ENCODE data around the gene NCR3LG1. TPM values are rescaled to one million over a fixed set of nuclear protein-coding genes. Genes with fewer than 3 reads are reported as not detected.

The NCR3LG1 gene
- total and polyA plus RNA-seq, 4 donors: 0.94 to 5.8 (median 2.2) TPM

GRCh38 chr11:17371614-17372013 is 20.0 kb downstream of the NCR3LG1 start:
- no peak overlapping the region for H3K4me3 ChIP-seq
- no peak overlapping the region for H3K27ac ChIP-seq (ENCODE audit: low read depth in 1 of 2, low read length in 1 of 2)
- ATAC-seq (ENCODE audit: insufficient read depth, low FRiP score): no peak
- no peaks in the 10 kb centered on the region for H3K4me1 ChIP-seq (ENCODE audit: control insufficient read depth in 5 of 5, insufficient read depth in 5 of 5, low read length in 5 of 5)
- no peak for TF ChIP-seq CTCF (IDR thresholded peaks at IDR 0.05; ENCODE audit: control extremely low read depth, extremely low read depth)
- WGBS, 2 donors: 52 to 66% methylated on average over 3 of the region's 3 CpGs
- peaks cover 0 to 23% (median 11%) of the 10 kb centered on the region in 4 donors for H3K36me3 ChIP-seq (ENCODE audit: control insufficient read depth in 4 of 4, insufficient read depth in 4 of 4, low read length in 4 of 4)
- H3K9ac ChIP-seq (ENCODE audit: insufficient read depth in 1 of 2, low read length in 2 of 2): no peak overlapping the region
- H3K27me3 ChIP-seq (ENCODE audit: control insufficient read depth in 3 of 3, insufficient read depth in 3 of 3, low read length in 2 of 3): no peaks in the 10 kb centered on the region
- peak in 1 of 3 donors; percentile 30 for DNase-seq
- H3K9me3 ChIP-seq (ENCODE audit: control insufficient read depth in 4 of 4, insufficient read depth in 3 of 4, low read length in 3 of 4): peaks cover 2 to 53% (median 39%) of the 10 kb centered on the region in 4 donors

GRCh38 chr11:17375547-17375946 is 23.9 kb downstream of the NCR3LG1 start:
- ATAC-seq (ENCODE audit: insufficient read depth, low FRiP score): no peak
- no peak overlapping the region for H3K9ac ChIP-seq (ENCODE audit: insufficient read depth in 1 of 2, low read length in 2 of 2)
- no peaks in the 10 kb centered on the region for H3K27me3 ChIP-seq (ENCODE audit: control insufficient read depth in 3 of 3, insufficient read depth in 3 of 3, low read length in 2 of 3)
- no peak for DNase-seq
- no peaks in the 10 kb centered on the region for H3K4me1 ChIP-seq (ENCODE audit: control insufficient read depth in 5 of 5, insufficient read depth in 5 of 5, low read length in 5 of 5)
- WGBS, 2 donors: 86 to 89% methylated on average over 5 of the region's 5 CpGs
- H3K4me3 ChIP-seq: no peak overlapping the region
- H3K9me3 ChIP-seq (ENCODE audit: control insufficient read depth in 4 of 4, insufficient read depth in 3 of 4, low read length in 3 of 4): peaks cover 0 to 37% (median 24%) of the 10 kb centered on the region in 4 donors
- H3K27ac ChIP-seq (ENCODE audit: low read depth in 1 of 2, low read length in 1 of 2): no peak overlapping the region
- TF ChIP-seq CTCF (IDR thresholded peaks at IDR 0.05; ENCODE audit: control extremely low read depth, extremely low read depth): no peak
- H3K36me3 ChIP-seq (ENCODE audit: control insufficient read depth in 4 of 4, insufficient read depth in 4 of 4, low read length in 4 of 4): peaks cover 0 to 14% (median 6%) of the 10 kb centered on the region in 4 donors

- Histone ChIP-seq H3K9me3 (ENCODE audit: control insufficient read depth in 4 of 4, insufficient read depth in 3 of 4, low read length in 3 of 4) (peaks cover 0 to 27% (median 20%) of the 10 kb centered on the region in 4 donors), H3K9ac (ENCODE audit: insufficient read depth in 1 of 2, low read length in 2 of 2) (no peak overlapping the region), H3K4me1 (ENCODE audit: control insufficient read depth in 5 of 5, insufficient read depth in 5 of 5, low read length in 5 of 5) (no peaks in the 10 kb centered on the region), H3K36me3 (ENCODE audit: control insufficient read depth in 4 of 4, insufficient read depth in 4 of 4, low read length in 4 of 4) (peaks cover 0 to 13% (median 5%) of the 10 kb centered on the region in 4 donors), H3K4me3 (no peak overlapping the region), H3K27ac (ENCODE audit: low read depth in 1 of 2, low read length in 1 of 2) (no peak overlapping the region), H3K27me3 (ENCODE audit: control insufficient read depth in 3 of 3, insufficient read depth in 3 of 3, low read length in 2 of 3) (no peaks in the 10 kb centered on the region)
- DNase-seq (no peak), ATAC-seq (ENCODE audit: insufficient read depth, low FRiP score) (no peak)
- no peak for TF ChIP-seq CTCF (IDR thresholded peaks at IDR 0.05; ENCODE audit: control extremely low read depth, extremely low read depth)
- WGBS, 2 donors: 77 to 88% methylated on average over 3 of the region's 3 CpGs
Observed at GRCh38 chr11:17376493-17376892, 24.9 kb downstream of the NCR3LG1 start.

GRCh38 chr11:17378655-17379054 is 27.1 kb downstream of the NCR3LG1 start:
- TF ChIP-seq CTCF (IDR thresholded peaks at IDR 0.05; ENCODE audit: control extremely low read depth, extremely low read depth): no peak
- 72 to 81% methylated on average over 2 of the region's 2 CpGs for WGBS, 2 donors
- Histone ChIP-seq H3K4me3 (no peak overlapping the region), H3K27ac (ENCODE audit: low read depth in 1 of 2, low read length in 1 of 2) (no peak overlapping the region), H3K36me3 (ENCODE audit: control insufficient read depth in 4 of 4, insufficient read depth in 4 of 4, low read length in 4 of 4) (peaks cover 0 to 7% (median 0%) of the 10 kb centered on the region in 4 donors), H3K27me3 (ENCODE audit: control insufficient read depth in 3 of 3, insufficient read depth in 3 of 3, low read length in 2 of 3) (no peaks in the 10 kb centered on the region), H3K4me1 (ENCODE audit: control insufficient read depth in 5 of 5, insufficient read depth in 5 of 5, low read length in 5 of 5) (no peaks in the 10 kb centered on the region), H3K9me3 (ENCODE audit: control insufficient read depth in 4 of 4, insufficient read depth in 3 of 4, low read length in 3 of 4) (peaks cover 0 to 9% (median 3%) of the 10 kb centered on the region in 4 donors), H3K9ac (ENCODE audit: insufficient read depth in 1 of 2, low read length in 2 of 2) (no peak overlapping the region)
- DNase-seq: no peak
- no peak for ATAC-seq (ENCODE audit: insufficient read depth, low FRiP score)
